ENCODE data around the gene CBX2.

GRCh38 chr17:79783891-79784290 lies 5.9 kb downstream of the CBX2 start:
- TF ChIP-seq CTCF (IDR thresholded peaks at IDR 0.05) (no peak), EP300 (IDR thresholded peaks at IDR 0.05) (no peak), POLR2A (IDR thresholded peaks at IDR 0.05) (no peak), POLR2AphosphoS5 (IDR thresholded peaks at IDR 0.05) (no peak)
